AG09309 (cell line): ENCODE data around the gene MKI67.

Experiments
- DNase-seq: peaks from one replicate; pipeline ENCODE4 v3.0.0-alpha.2; 2010; ENCODE audit warnings: low read depth
- H3K4me3 ChIP-seq: 2 replicates; pipeline ENCODE4 v1.5.1; 2011; ENCODE audit warnings: mild to moderate bottlenecking, low read depth, low read length, moderate library complexity; ENCODE audit not compliant: control insufficient read depth
- CTCF ChIP-seq: IDR thresholded peaks from 2 replicates; pipeline ENCODE4 v1.5.1; 2011; ENCODE audit warnings: mild to moderate bottlenecking, low read depth, low read length, inconsistent platforms; ENCODE audit not compliant: insufficient read depth, control insufficient read depth; ENCODE audit errors: missing control alignments

Gene MKI67

GRCh38 chr10:128130051-128130450, 3.8 kb upstream of the MKI67 start:
- no peak overlapping the region for H3K4me3 ChIP-seq
- peak; percentile 2 for DNase-seq
- no peak for TF ChIP-seq CTCF

GRCh38 chr10:128128582-128128981, 2.4 kb upstream of the MKI67 start:
- TF ChIP-seq CTCF: no peak
- no peak for DNase-seq
- no peak overlapping the region for H3K4me3 ChIP-seq

GRCh38 chr10:128125416-128125943, 743 bp downstream of the MKI67 start:
- H3K4me3 ChIP-seq: peak overlapping the region; percentile 65
- TF ChIP-seq CTCF: no peak
- no peak for DNase-seq

GRCh38 chr10:128124813-128125403, 1.3 kb downstream of the MKI67 start:
- peak overlapping the region; percentile 65 for H3K4me3 ChIP-seq
- no peak for DNase-seq
- no peak for TF ChIP-seq CTCF

GRCh38 chr10:128123846-128124245, 2.4 kb downstream of the MKI67 start:
- H3K4me3 ChIP-seq: no peak overlapping the region; the same call in 1 of the 2 replicates
- no peak for TF ChIP-seq CTCF

GRCh38 chr10:128122931-128123330, 3.3 kb downstream of the MKI67 start:
- H3K4me3 ChIP-seq: no peak overlapping the region
- DNase-seq: no peak
- TF ChIP-seq CTCF: no peak

More at GRCh38 chr10:128123846-128124245, 2.4 kb downstream of the MKI67 start:
- DNase-seq: no peak
